Measurements from ENCODE around the gene USP17L30. TPM values are rescaled to one million over a fixed set of nuclear protein-coding genes. Genes with fewer than 3 reads are reported as not detected.
"Not testable (repeated sequence)": the region's sequence is repeated elsewhere in the genome, so short reads cannot be mapped to it uniquely, and the experiment has no call there.

Gene USP17L30
- total and polyA plus RNA-seq, 3 donors from 2014 or later: not detected

- TF ChIP-seq, protein P1, sequence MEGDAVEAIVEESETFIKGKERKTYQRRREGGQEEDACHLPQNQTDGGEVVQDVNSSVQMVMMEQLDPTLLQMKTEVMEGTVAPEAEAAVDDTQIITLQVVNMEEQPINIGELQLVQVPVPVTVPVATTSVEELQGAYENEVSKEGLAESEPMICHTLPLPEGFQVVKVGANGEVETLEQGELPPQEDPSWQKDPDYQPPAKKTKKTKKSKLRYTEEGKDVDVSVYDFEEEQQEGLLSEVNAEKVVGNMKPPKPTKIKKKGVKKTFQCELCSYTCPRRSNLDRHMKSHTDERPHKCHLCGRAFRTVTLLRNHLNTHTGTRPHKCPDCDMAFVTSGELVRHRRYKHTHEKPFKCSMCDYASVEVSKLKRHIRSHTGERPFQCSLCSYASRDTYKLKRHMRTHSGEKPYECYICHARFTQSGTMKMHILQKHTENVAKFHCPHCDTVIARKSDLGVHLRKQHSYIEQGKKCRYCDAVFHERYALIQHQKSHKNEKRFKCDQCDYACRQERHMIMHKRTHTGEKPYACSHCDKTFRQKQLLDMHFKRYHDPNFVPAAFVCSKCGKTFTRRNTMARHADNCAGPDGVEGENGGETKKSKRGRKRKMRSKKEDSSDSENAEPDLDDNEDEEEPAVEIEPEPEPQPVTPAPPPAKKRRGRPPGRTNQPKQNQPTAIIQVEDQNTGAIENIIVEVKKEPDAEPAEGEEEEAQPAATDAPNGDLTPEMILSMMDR (IDR thresholded peaks at IDR 0.05): peak; percentile 41 to 57 (median 55)
- H3K36me3 ChIP-seq (ENCODE audit: low read depth, missing control alignments); H3K9me3 ChIP-seq; intact Hi-C loops (cut with DNase I; ENCODE audit: low total_unique reads); H3K27me3 ChIP-seq; H3K27ac ChIP-seq; H3K4me1 ChIP-seq: not testable (repeated sequence)
- 6 to 21% methylated on average over 2 to 29 of the region's 36 CpGs for WGBS, 2 donors
- H3K4me3 ChIP-seq: peak overlapping the region; percentile 47
- peak; percentile 62 for DNase-seq
These were observed 18.1 kb downstream of the USP17L30 start for GRCh38 chr4:9381012-9381534.

DNA sequence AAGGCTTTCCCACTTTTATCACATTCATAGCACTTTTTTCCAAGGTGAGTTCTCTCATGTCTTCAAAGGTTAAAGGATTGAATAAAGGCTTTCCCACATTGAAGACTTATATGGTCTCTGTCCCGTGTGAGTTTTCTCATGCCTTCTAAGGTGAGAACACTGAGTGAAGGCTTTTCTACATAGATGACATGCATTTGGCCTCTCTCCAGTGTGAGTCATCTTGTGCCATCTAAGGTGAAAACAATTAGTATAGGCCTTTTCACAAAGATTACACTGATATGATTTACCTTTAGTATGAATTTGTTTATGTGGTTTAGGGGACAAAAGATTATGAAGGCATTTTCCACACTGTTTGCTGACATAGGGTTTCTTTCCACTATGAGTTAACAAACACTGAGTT is 21.2 kb downstream of the USP17L30 start:
- no peaks in the 10 kb centered on the region for H3K9me3 ChIP-seq
- TF ChIP-seq, protein P1 (IDR thresholded peaks at IDR 0.05): no peak
- no peak overlapping the region for H3K4me3 ChIP-seq
- intact Hi-C loops (cut with DNase I; ENCODE audit: low total_unique reads): no loop called here
- H3K27ac ChIP-seq: no peak overlapping the region
- H3K4me1 ChIP-seq: no peaks in the 10 kb centered on the region
- no peaks in the 10 kb centered on the region for H3K36me3 ChIP-seq (ENCODE audit: low read depth, missing control alignments)
- no peaks in the 10 kb centered on the region for H3K27me3 ChIP-seq
- 80 to 81% methylated on average over 1 of the region's 1 CpG for WGBS, 2 donors
- no peak for DNase-seq

- WGBS, 2 donors: 49 to 73% methylated on average over 2 of the region's 2 CpGs
- H3K27me3 ChIP-seq; H3K36me3 ChIP-seq (ENCODE audit: low read depth, missing control alignments); H3K4me1 ChIP-seq; intact Hi-C loops (cut with DNase I; ENCODE audit: low total_unique reads); H3K27ac ChIP-seq; H3K9me3 ChIP-seq; DNase-seq; H3K4me3 ChIP-seq: not testable (repeated sequence)
These were observed 26.1 kb downstream of the USP17L30 start for GRCh38 chr4:9389001-9389400.

GRCh38 chr4:9405774-9406173 is 42.8 kb downstream of the USP17L30 start:
- H3K27me3 ChIP-seq; H3K9me3 ChIP-seq; intact Hi-C loops (cut with DNase I; ENCODE audit: low total_unique reads); H3K4me1 ChIP-seq; H3K4me3 ChIP-seq; DNase-seq; H3K27ac ChIP-seq; H3K36me3 ChIP-seq (ENCODE audit: low read depth, missing control alignments): not testable (repeated sequence)
- 75 to 83% methylated on average over 1 to 2 of the region's 2 CpGs for WGBS, 2 donors

DNA sequence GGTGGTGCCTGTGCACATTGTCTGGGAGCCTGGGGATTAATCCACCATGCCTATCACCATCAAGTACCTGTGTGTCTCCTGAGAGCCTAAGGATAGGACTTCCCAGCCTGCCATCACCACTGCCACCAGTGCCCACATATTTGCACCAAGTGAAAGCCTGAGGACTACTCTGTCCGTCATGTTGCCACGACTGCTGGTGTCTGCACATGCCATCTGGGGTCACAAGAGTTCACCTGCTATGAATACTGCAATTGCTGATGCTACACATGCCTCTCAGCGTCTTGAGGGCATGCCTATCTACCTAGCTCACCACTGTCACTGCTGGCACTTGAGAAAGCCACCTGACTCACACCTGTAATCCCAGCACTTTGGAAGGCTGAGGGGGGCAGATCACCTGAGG is 43.6 kb downstream of the USP17L30 start:
- H3K4me1 ChIP-seq; H3K27ac ChIP-seq; DNase-seq; intact Hi-C loops (cut with DNase I; ENCODE audit: low total_unique reads); H3K4me3 ChIP-seq; H3K9me3 ChIP-seq; H3K27me3 ChIP-seq; H3K36me3 ChIP-seq (ENCODE audit: low read depth, missing control alignments): not testable (repeated sequence)
- WGBS, 2 donors: 74 to 80% methylated on average over 3 of the region's 3 CpGs

- DNase-seq: no peak
- H3K9me3 ChIP-seq: no peaks in the 10 kb centered on the region
- no peak for TF ChIP-seq POLR2A (IDR thresholded peaks at IDR 0.05)
- TF ChIP-seq, protein P1 (IDR thresholded peaks at IDR 0.05): no peak
- intact Hi-C loops (cut with DNase I; ENCODE audit: low total_unique reads): no loop called here
- 83 to 88% methylated on average over 4 to 13 of the region's 13 CpGs for WGBS, 2 donors
- H3K4me3 ChIP-seq: no peak overlapping the region
- no peaks in the 10 kb centered on the region for H3K27me3 ChIP-seq
- H3K27ac ChIP-seq: no peak overlapping the region
- no peaks in the 10 kb centered on the region for H3K36me3 ChIP-seq (ENCODE audit: low read depth, missing control alignments)
- no peaks in the 10 kb centered on the region for H3K4me1 ChIP-seq
These were observed 46.9 kb downstream of the USP17L30 start for GRCh38 chr4:9409793-9410192.

Small RNA genes within 50 kb of the gene (small RNA-seq; reads per million reads assigned to genes)
- gene RNA5SP153: 0 reads per million in 2 donors

Other genes with a start within 250 kb of the USP17L30 start
- gene FAM90A26, start 192.7 kb upstream of the USP17L30 start, total RNA-seq: not detected
- gene FAM90A26, start 192.7 kb upstream of the USP17L30 start, polyA plus RNA-seq (ENCODE audit: insufficient read depth, low read depth, low replicate concordance): not detected
- not detected for gene USP17L10, start 152.5 kb upstream of the USP17L30 start, total RNA-seq
- gene USP17L10, start 152.5 kb upstream of the USP17L30 start, polyA plus RNA-seq (ENCODE audit: insufficient read depth, low read depth, low replicate concordance): not detected
- not detected for gene USP17L11, start 147.7 kb upstream of the USP17L30 start, total RNA-seq
- not detected for gene USP17L11, start 147.7 kb upstream of the USP17L30 start, polyA plus RNA-seq (ENCODE audit: insufficient read depth, low read depth, low replicate concordance)
- not detected for gene USP17L12, start 143.0 kb upstream of the USP17L30 start, total RNA-seq
- not detected for gene USP17L12, start 143.0 kb upstream of the USP17L30 start, polyA plus RNA-seq (ENCODE audit: insufficient read depth, low read depth, low replicate concordance)
- gene USP17L13, start 138.2 kb upstream of the USP17L30 start, total RNA-seq: not detected
- not detected for gene USP17L13, start 138.2 kb upstream of the USP17L30 start, polyA plus RNA-seq (ENCODE audit: insufficient read depth, low read depth, low replicate concordance)
- gene USP17L15, start 128.7 kb upstream of the USP17L30 start, total RNA-seq: not detected
- not detected for gene USP17L15, start 128.7 kb upstream of the USP17L30 start, polyA plus RNA-seq (ENCODE audit: insufficient read depth, low read depth, low replicate concordance)
- gene USP17L17, start 119.2 kb upstream of the USP17L30 start, total RNA-seq: not detected
- not detected for gene USP17L17, start 119.2 kb upstream of the USP17L30 start, polyA plus RNA-seq (ENCODE audit: insufficient read depth, low read depth, low replicate concordance)
- not detected for gene USP17L18, start 114.5 kb upstream of the USP17L30 start, total RNA-seq
- not detected for gene USP17L18, start 114.5 kb upstream of the USP17L30 start, polyA plus RNA-seq (ENCODE audit: insufficient read depth, low read depth, low replicate concordance)
- not detected for gene USP17L19, start 109.8 kb upstream of the USP17L30 start, total RNA-seq
- gene USP17L19, start 109.8 kb upstream of the USP17L30 start, polyA plus RNA-seq (ENCODE audit: insufficient read depth, low read depth, low replicate concordance): not detected
- not detected for gene USP17L20, start 105.0 kb upstream of the USP17L30 start, total RNA-seq
- gene USP17L20, start 105.0 kb upstream of the USP17L30 start, polyA plus RNA-seq (ENCODE audit: insufficient read depth, low read depth, low replicate concordance): not detected
- not detected for gene USP17L21, start 100.3 kb upstream of the USP17L30 start, total RNA-seq
- gene USP17L21, start 100.3 kb upstream of the USP17L30 start, polyA plus RNA-seq (ENCODE audit: insufficient read depth, low read depth, low replicate concordance): not detected
- not detected for gene USP17L22, start 95.5 kb upstream of the USP17L30 start, total RNA-seq
- gene USP17L22, start 95.5 kb upstream of the USP17L30 start, polyA plus RNA-seq (ENCODE audit: insufficient read depth, low read depth, low replicate concordance): not detected
- gene USP17L24, start 38.0 kb upstream of the USP17L30 start, total RNA-seq: not detected
- not detected for gene USP17L24, start 38.0 kb upstream of the USP17L30 start, polyA plus RNA-seq (ENCODE audit: insufficient read depth, low read depth, low replicate concordance)
- gene USP17L25, start 33.2 kb upstream of the USP17L30 start, total RNA-seq: not detected
- not detected for gene USP17L25, start 33.2 kb upstream of the USP17L30 start, polyA plus RNA-seq (ENCODE audit: insufficient read depth, low read depth, low replicate concordance)
- not detected for gene USP17L26, start 28.5 kb upstream of the USP17L30 start, total RNA-seq
- gene USP17L26, start 28.5 kb upstream of the USP17L30 start, polyA plus RNA-seq (ENCODE audit: insufficient read depth, low read depth, low replicate concordance): not detected
- not detected for gene USP17L5, start 23.7 kb upstream of the USP17L30 start, total RNA-seq
- gene USP17L5, start 23.7 kb upstream of the USP17L30 start, polyA plus RNA-seq (ENCODE audit: insufficient read depth, low read depth, low replicate concordance): not detected
- not detected for gene USP17L27, start 19.0 kb upstream of the USP17L30 start, total RNA-seq
- not detected for gene USP17L27, start 19.0 kb upstream of the USP17L30 start, polyA plus RNA-seq (ENCODE audit: insufficient read depth, low read depth, low replicate concordance)
- gene USP17L28, start 14.2 kb upstream of the USP17L30 start, total RNA-seq: not detected
- gene USP17L28, start 14.2 kb upstream of the USP17L30 start, polyA plus RNA-seq (ENCODE audit: insufficient read depth, low read depth, low replicate concordance): not detected
- gene USP17L29, start 9.5 kb upstream of the USP17L30 start, total RNA-seq: not detected
- gene USP17L29, start 9.5 kb upstream of the USP17L30 start, polyA plus RNA-seq (ENCODE audit: insufficient read depth, low read depth, low replicate concordance): not detected
- not detected for gene DEFB131A, start 81.3 kb downstream of the USP17L30 start, total RNA-seq
- gene DEFB131A, start 81.3 kb downstream of the USP17L30 start, polyA plus RNA-seq (ENCODE audit: insufficient read depth, low read depth, low replicate concordance): not detected

Data from testis (tissue), 3 donors.